Ovary (tissue), 9 donors: Measurements from ENCODE around the gene HUNK. TPM values are rescaled to one million over a fixed set of nuclear protein-coding genes. Genes with fewer than 3 reads are reported as not detected.

Source experiments
- DNase-seq, 5 donors: peaks; one replicate each; pipeline ENCODE4 v3.0.0-alpha.2; 2019 to 2020
- H3K27ac ChIP-seq, 2 donors: fragments of 200-600 bp; one replicate each; pipeline versions ENCODE4 v1.5.1 to v1.8.0; 2019 to 2022
- H3K27me3 ChIP-seq: fragments of 200-600 bp; one replicate; pipeline ENCODE4 v1.8.0; 2022
- H3K36me3 ChIP-seq: fragments of 200-600 bp; sonication (generic); one replicate; pipeline ENCODE4 v1.5.1; 2019
- H3K4me1 ChIP-seq: one replicate; pipeline ENCODE4 v1.8.1; 2013; ENCODE audit warnings: mild to moderate bottlenecking, moderate library complexity; ENCODE audit not compliant: insufficient read depth
- H3K4me3 ChIP-seq: fragments of 200-600 bp; sonication (generic); one replicate; pipeline ENCODE4 v1.5.1; 2017
- H3K9me3 ChIP-seq, 2 donors: fragments of 200-600 bp in 1 of 2; sonication (generic) in 1 of 2; one replicate each; pipeline versions ENCODE4 v1.5.1 to v1.8.1; 2013 to 2019; ENCODE audit warnings: mild to moderate bottlenecking in 1 of 2, moderate library complexity in 1 of 2
- EP300 ChIP-seq: sonication (generic); formaldehyde crosslinking; IDR thresholded peaks from one replicate; pipeline ENCODE4 v1.6.1; 2017; ENCODE audit warnings: antibody characterized with exemption
- POLR2A ChIP-seq: fragments of 450-650 bp; IDR thresholded peaks from one replicate; pipeline ENCODE4 v1.6.1; 2017; ENCODE audit warnings: antibody characterized with exemption, mild to moderate bottlenecking, moderate library complexity
- WGBS, 3 donors: extraction: QIAGEN DNeasy Blood & Tissue Kit in 1 of 3; methylation state at CpG; one replicate each; pipeline versions ENCODE4 v1.1.5 to v1.1.7; 2013 to 2017; 5-methylcytosine and 5-hydroxymethylcytosine counted together
- intact Hi-C, 4 donors: fragments of 100-400 bp; cut with DNase I; formaldehyde crosslinking; loops; one replicate each; pipeline versions ENCODE4 v1.11.0 to v1.15.1; 2022 to 2023
- polyA plus RNA-seq, 2 donors: library from polyadenylated mRNA; stranded (reverse); fragments of 200-250 nt in 1 of 2; fragments of 350-450 nt in 1 of 2; fragmentation: Illumina TruSeq in 1 of 2; extraction: RNeasy Lipid Tissue Mini Kit (QIAGEN cat#74804) in 1 of 2; gene quantifications; one replicate each; pipeline ENCODE4 v1.2.3, GENCODE V29; 2013 to 2014
- total RNA-seq, 7 donors: library from RNA; depleted of rRNA in 2 of 7; stranded (reverse); fragments of >200 nt in 2 of 7; fragmentation: NEBNext Ultra II Directional in 3 of 7; extraction: Animal tissue kit (Norgen Biotek cat#: 25700) in 3 of 7; gene quantifications; one replicate each; pipeline versions ENCODE4 v1.1.0 to v1.2.4, GENCODE V29; 2016 to 2023
- TF ChIP-seq, protein P1 (sequence below), 3 donors: fragments of 450-650 bp in 2 of 3; fragments of 200-600 bp in 1 of 3; IDR thresholded peaks; one replicate each; pipeline versions ENCODE4 v1.5.1 to v1.8.0; 2016 to 2022; ENCODE audit warnings: antibody characterized with exemption in 3 of 3, mild to moderate bottlenecking in 1 of 3
- donor health status: DM: no; HTN: no; CAD: no; lungs with moderate emphysema.
- donor health status: DM: no; HTN: no; CAD: no.
- donor health status: Bipolar disorder and iron deficiency.
- donor health status: DM: yes; HTN: yes; CAD: no.
- donor health status: DM: no; HTN: no; CAD: no.
- donor health status: DM: yes; HTN: yes; CAD: no.

The HUNK gene
- total and polyA plus RNA-seq, 9 donors, result under 0.01 to 4.9 (median 1.6) TPM

DNA sequence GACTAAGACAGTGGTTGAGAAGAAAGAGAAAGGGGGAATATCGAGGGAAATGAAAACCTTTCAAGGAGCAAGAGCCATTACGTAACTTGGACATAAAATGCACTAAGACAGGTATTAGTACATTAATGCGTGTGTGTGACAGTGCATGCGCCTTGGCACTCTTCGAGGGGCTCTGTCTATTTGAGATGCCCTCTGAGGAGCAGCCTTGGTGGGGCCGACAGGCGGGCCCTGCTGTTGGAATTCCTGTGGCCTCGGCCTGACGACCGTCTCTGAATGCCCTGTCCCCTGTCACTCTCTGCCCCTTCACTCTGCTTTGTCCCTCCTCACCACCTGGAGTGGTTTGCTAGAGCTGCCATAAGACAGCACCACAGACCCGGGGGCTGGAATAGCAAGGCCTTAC is 12.3 kb downstream of the HUNK start:
- 95 to 98% (median 96%) methylated on average over 11 of the region's 11 CpGs for WGBS, 3 donors
- intact Hi-C loops, result no loop called here
- no peak overlapping the region for H3K4me3 ChIP-seq
- H3K36me3 ChIP-seq, result no peaks in the 10 kb centered on the region
- no peak overlapping the region for H3K27ac ChIP-seq
- H3K9me3 ChIP-seq, result no peaks in the 10 kb centered on the region
- H3K27me3 ChIP-seq, result no peaks in the 10 kb centered on the region
- TF ChIP-seq EP300, result no peak
- TF ChIP-seq POLR2A, result no peak
- TF ChIP-seq, protein P1, sequence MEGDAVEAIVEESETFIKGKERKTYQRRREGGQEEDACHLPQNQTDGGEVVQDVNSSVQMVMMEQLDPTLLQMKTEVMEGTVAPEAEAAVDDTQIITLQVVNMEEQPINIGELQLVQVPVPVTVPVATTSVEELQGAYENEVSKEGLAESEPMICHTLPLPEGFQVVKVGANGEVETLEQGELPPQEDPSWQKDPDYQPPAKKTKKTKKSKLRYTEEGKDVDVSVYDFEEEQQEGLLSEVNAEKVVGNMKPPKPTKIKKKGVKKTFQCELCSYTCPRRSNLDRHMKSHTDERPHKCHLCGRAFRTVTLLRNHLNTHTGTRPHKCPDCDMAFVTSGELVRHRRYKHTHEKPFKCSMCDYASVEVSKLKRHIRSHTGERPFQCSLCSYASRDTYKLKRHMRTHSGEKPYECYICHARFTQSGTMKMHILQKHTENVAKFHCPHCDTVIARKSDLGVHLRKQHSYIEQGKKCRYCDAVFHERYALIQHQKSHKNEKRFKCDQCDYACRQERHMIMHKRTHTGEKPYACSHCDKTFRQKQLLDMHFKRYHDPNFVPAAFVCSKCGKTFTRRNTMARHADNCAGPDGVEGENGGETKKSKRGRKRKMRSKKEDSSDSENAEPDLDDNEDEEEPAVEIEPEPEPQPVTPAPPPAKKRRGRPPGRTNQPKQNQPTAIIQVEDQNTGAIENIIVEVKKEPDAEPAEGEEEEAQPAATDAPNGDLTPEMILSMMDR (IDR thresholded peaks at IDR 0.05), result no peak
- DNase-seq, result no peak
- no peaks in the 10 kb centered on the region for H3K4me1 ChIP-seq

DNA sequence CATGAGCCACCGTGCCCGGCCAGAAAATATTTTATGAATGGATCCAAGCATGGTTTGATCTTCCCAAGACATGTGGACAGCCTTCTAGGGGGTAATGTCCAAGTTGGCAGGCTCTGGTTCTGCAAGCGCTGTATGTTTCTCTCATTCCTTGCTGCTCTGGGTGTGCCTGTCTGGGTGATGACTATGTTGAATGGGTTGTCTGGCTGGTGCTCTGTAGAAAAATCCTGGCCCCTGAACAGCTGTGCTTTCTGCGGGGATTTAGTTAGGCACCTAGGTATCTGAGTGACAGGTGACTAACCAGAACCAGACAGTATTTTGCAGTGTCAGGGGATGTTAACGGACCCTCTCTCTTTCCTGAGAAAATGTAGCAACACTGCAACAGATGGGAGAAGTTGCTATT is 14.1 kb downstream of the HUNK start:
- no peaks in the 10 kb centered on the region for H3K4me1 ChIP-seq
- 73 to 92% (median 84%) methylated on average over 5 of the region's 5 CpGs for WGBS, 3 donors
- no peak for DNase-seq
- H3K27ac ChIP-seq, result no peak overlapping the region
- no peaks in the 10 kb centered on the region for H3K36me3 ChIP-seq
- intact Hi-C loops, result no loop called here
- no peaks in the 10 kb centered on the region for H3K9me3 ChIP-seq
- no peak overlapping the region for H3K4me3 ChIP-seq
- TF ChIP-seq EP300 (no peak), POLR2A (no peak)
- TF ChIP-seq, protein P1 (IDR thresholded peaks at IDR 0.05), result no peak
- no peaks in the 10 kb centered on the region for H3K27me3 ChIP-seq

DNA sequence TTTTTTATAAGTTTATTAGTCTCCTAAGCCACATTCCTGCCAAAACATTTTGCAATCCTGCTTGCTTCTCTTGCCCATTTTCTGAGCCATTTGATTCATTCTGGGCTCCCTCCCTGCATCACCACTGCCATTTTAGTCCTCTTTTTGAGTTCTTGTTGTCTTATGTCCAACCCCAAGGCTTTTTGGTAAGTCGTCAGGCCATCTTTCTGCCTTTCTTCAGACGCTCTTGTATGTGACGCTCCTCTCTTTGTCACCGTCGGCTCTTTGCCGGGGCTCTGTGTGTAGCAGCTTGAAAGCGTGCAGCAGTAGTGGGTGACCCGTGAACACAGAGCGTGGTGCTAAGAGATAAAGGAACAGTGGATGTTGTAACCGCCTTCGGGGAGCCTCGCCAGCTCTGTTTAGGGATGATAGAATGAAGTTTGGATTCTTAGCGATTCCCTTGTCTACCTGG is 14.6 kb downstream of the HUNK start:
- DNase-seq, result no peak

DNA sequence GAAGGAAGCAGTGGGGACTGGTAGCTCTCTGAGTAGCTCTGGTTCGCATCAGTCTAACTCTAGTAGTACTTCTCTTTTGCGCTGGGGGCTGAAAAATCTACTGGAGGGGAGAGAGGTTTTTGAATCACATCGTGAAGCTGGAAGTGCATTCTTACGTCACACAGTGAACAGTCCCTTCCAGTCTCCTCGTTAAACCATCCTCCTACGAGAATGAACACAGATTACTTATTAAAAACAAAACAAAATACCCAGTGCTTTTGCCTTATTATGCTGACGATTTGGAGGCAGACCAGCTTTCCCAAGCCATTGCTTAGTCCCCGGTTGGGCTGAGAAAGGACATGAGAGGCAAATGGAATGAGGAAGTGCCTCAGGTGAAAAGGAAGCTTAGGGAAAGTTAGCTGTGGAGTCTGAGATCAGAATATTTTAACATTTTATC is 16.1 kb downstream of the HUNK start:
- TF ChIP-seq POLR2A, result no peak
- TF ChIP-seq, protein P1 (IDR thresholded peaks at IDR 0.05), result no peak
- intact Hi-C loops, result no loop called here
- WGBS, 3 donors, result 3 to 17% (median 7%) methylated on average over 8 of the region's 8 CpGs
- Histone ChIP-seq H3K4me1 (no peaks in the 10 kb centered on the region), H3K4me3 (no peak overlapping the region), H3K9me3 (no peaks in the 10 kb centered on the region), H3K36me3 (no peaks in the 10 kb centered on the region), H3K27ac (no peak overlapping the region), H3K27me3 (no peaks in the 10 kb centered on the region)
- DNase-seq, result no peak

More for the DNA sequence above, 14.6 kb downstream of the HUNK start:
- no peak overlapping the region for H3K27ac ChIP-seq
- no peak for TF ChIP-seq EP300
- TF ChIP-seq, protein P1 (IDR thresholded peaks at IDR 0.05), result no peak
- TF ChIP-seq POLR2A, result no peak
- no peaks in the 10 kb centered on the region for H3K36me3 ChIP-seq
- no peaks in the 10 kb centered on the region for H3K27me3 ChIP-seq
- intact Hi-C loops, result no loop called here
- H3K9me3 ChIP-seq, result no peaks in the 10 kb centered on the region
- no peak overlapping the region for H3K4me3 ChIP-seq
- WGBS, 3 donors, result 86 to 91% (median 87%) methylated on average over 13 of the region's 13 CpGs
- H3K4me1 ChIP-seq, result no peaks in the 10 kb centered on the region
